A204.1 (cell line): ENCODE measurements around the gene EEF1A2.

Experiments
- FAIRE-seq: peaks from 2 replicates; lab custom pipeline; 2012; peaks lifted over from hg19 to GRCh38; lab: Jason Lieb, UNC

The EEF1A2 gene

DNA sequence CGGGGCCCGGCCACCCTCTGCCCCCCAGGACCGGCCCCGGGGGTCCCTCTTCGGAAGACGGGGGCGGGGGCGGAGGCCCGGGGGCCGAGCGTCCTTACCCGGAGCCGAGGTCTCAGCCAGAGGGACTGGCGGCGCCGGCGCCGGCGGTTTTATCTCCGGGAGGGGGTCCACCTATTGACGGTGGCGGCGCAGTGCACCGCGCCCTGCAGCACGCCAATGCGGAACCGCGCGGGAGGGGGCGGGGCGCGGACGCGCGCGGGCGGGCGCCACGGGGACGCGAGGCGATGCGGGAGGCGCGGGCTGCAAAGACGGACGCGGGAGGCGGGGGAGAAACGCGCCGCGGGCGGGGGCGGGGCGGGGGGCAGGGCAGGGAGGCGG is at the start of gene EEF1A2:
TSS of gene EEF1A2 (minus strand) at position 124 of the 378 bp plus-strand sequence. CDS start 1,320 bp downstream, outside the sequence.
- no peak for FAIRE-seq

- FAIRE-seq: no peak
These were observed 49.7 kb upstream of the EEF1A2 start for GRCh38 chr20:63548542-63548941.

GRCh38 chr20:63547725-63548480 is 49.0 kb upstream of the EEF1A2 start, which contains the start of gene SRMS:
TSS of gene SRMS (minus strand) at chr20:63547749. CDS start at chr20:63547463, 286 bp downstream.
- no peak for FAIRE-seq

GRCh38 chr20:63546956-63547724 is 48.3 kb upstream of the EEF1A2 start:
- FAIRE-seq: no peak

DNA sequence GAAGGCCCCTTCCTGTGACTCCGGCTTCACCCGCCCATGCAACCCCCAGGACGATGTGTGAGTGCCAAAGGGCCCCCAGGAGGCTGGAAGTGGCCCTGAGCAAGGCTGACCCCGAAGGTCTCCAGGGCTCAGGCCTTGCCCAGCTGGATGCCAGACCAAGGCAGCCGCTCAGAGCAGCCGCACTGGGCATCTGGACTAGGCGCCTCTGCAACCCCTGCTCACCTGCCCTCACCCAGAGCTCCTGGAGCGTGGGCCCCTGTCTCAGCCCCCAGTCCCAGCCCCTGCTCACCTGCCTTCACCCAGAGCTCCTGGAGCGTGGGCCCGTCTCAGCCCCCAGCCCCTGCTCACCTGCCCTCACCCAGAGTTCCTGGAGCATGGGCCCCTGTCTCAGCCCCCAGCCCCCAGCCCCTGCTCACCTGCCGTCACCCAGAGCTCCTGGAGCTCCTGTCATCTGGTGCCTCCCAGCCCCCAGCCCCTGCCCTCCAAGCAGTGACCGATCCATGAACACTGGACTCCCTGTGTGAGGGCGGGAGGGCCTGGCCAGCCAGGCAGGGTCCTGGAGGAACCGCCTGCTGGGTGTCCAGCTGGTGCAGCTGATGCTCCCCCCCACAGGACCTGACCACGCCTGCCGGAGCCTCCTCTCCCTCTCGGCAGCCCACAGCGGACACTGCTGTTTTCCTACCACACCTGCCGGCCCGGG is 47.5 kb upstream of the EEF1A2 start:
- no peak for FAIRE-seq

- no peak for FAIRE-seq
These were observed 46.9 kb upstream of the EEF1A2 start for GRCh38 chr20:63545814-63546213.

DNA sequence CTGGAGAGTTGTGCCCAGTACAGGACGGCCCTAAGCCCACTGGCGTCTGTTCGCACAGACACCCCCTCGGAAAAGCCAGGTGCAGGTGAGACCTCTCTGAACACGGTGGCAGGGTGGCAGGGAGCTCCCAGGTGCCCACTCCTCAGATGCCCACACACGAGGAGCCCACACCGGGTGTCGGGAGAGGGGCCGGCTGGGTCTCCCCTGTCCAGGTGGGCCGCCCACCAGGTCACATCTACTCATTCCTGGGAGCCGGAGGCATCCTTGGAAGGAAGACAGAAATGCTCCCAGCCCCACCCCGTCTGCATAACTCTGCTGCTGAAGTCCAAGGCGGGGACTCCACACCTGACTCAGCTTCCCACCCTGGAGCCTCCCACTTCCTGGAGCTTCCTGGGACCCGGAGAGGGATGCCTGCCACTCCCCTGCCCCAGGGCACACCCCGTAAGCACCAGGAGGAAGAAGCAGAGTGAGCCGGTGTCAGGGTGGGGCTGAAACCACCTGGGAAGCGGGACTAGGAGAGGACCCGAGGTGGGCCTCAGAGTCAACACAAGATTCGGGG is 46.2 kb upstream of the EEF1A2 start:
- FAIRE-seq: no peak

DNA sequence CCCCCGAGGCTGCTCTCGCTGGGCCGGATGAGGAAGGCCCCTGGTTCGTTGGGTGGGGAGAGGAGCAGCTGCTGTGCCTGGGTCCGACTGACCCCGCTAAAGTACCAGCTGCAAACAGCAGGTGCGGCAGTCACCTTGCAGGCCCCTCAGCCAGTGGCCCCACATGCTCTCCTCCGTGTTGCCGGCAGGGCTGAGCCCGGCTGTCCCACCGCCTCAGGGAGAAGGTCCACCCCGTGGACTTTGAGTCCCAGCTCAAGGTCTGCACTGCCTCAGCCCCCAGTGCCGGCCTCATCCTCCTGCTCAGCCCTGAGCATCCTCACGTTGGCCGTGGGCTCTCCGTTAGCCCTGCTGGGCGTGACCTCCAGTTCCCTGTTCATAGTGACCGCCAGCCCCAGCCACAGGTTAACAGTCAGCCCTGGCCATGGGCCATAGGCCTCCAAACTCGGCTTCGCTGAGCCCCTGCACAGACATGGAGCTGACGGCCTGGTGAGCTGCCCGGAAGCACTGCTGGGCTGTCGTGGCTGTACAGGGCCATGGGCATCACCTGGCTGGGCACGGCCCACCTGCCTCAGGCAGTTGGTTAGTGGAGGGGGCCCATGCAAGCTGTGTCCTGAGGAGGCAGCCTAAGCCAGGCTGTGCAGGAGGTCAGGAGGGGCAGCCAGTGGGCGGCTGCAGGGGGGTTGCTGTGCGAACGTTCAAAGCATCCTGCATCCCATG is 45.5 kb upstream of the EEF1A2 start:
- no peak for FAIRE-seq

- no peak for FAIRE-seq
These were observed 44.9 kb upstream of the EEF1A2 start for GRCh38 chr20:63543733-63544132.

DNA sequence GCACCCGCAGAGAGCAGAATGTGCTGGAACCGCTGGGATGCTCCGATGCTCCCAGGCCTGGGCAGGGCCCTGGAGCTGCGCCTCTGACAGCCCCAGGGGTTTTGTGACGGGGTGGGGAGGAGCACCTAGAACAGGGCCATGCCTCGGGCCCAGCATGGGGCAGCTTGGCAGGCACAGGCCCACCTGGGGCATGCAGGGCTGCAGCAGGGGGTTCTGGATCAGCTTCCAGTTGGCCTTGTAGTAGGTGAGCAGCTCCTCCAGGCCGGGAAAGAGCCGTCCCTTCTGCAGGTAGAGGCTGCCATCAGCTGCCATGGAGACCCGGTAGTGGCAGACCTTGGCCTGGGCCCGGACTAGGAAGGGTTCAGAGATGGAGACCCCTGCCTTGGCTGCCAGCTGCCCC is 44.2 kb upstream of the EEF1A2 start:
- FAIRE-seq: no peak

DNA sequence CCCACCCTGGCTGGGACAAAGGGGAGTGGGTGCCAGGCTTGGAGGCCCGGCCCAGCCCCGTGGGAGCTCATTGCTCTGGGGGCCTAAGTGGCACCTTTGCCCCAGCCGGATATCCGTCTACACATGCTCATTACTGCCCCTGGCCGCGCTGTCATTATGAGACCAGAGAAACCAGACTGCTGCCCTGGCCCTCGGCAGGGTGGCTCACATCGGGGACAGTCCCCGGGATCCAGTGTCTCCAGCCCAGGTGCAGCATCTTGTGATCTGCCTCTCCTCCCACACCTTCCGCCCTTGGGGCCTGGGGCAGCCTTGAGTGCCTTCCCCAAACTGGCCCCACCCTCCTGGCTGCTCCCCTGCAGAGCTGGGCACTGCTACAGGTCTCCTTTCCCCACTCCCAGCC is 43.8 kb upstream of the EEF1A2 start:
- FAIRE-seq: no peak

DNA sequence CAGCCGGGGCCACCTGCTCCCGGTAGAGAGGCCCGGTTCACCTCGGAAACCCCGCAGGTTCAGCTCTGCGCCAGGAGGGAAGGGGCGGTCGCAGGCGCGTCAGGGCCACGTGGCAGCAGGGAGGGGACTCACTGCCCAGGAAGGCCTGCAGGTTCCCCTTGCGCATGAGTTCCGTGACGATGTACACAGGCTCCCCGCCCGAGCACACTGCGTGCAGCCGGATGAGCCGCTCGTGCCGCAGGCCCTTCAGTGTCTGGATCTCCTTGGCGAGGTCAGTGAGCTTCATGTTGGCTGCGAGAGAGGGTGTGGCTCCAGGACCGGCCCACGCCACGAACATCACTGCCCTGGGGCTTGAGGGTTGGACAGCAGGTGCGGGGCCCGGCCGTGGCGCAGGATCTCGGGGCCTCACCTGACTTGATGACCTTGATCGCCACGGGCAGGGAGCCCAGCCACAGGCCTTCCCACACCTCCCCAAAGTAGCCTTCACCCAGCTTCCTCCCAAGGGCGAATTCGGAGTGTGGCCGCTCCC is 43.2 kb upstream of the EEF1A2 start:
- no peak for FAIRE-seq

- no peak for FAIRE-seq
These were observed 42.5 kb upstream of the EEF1A2 start for GRCh38 chr20:63541371-63541770.

DNA sequence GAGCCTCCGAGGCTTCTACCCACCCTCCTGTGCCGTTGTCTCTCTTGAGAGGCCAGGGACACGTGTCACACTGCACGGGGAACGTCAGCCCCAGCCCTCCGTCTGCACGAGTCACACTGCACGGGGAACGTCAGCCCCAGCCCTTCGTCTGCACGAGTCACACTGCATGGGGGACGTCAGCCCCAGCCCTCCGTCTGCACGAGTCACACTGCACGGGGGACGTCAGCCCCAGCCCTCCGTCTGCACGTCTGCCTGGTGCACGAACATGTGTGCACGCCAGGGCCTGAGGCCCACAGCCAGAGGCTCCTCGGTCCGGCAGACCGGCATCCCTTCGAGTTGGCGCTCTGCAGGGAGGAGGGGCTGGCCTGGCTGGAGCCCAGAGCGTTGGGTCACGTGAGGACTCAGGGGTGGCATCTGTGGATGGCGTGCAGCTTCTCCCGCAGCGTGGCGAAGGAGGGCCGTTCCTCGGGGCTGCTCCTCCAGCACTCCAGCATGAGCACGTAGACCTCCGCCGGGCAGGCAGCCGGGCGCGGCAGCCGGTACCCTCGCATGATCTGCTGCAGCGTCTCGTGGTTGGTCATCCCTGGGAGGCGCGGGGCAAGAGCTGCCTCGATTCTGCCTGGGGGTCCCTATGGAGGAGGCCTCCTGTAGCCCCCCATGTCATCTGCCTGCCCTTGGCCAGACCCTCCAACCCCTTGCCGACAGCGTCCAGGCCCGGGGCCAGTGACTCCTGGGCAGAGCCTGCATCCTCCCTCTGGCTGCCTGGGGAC is 41.7 kb upstream of the EEF1A2 start:
- no peak for FAIRE-seq

DNA sequence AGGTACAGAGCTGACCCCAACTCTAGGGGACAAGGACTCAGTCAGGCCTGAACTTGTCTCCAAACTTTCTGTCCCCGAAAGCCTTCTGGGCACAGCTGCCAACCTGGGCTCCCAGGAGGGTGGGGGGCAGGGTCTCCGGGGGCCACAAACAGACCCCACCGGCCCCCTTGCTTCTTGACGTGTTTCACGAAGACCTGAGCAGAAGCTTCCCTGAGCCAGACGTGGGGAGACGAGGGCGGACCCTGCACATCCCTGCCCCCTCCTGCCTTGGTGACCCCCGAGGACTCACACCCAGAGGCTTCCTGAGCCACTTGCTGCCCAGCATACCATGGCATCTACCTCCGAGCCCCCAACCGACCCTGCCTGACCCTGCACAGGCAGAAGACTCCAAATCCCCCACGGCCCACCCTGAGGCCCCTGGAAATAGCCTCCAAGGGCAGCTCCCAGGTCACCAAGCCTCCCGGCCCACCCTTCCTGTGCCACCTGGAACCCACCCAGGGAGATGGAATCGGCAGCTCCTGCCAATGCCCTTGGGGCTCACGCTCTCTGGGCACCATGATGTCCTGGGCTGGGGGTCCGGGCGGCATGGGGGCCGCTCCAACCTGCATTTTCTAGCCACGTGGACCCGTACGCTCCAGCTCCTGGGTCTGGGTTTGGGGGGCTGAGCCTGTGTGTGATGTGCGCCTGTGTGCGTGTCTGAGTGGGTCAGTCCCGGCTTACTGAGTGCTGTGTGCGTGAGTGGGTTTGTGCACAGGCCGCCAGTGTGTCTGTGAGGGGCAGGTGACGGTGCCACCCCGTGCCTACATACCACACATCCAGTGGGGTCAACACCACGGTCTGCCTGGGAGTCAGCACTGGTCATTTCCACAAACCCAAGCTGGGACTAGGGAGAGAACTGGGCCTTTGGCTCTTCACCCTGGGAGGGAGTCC is 40.8 kb upstream of the EEF1A2 start:
- no peak for FAIRE-seq

- FAIRE-seq: no peak
These were observed 40.2 kb upstream of the EEF1A2 start for GRCh38 chr20:63539092-63539430.

DNA sequence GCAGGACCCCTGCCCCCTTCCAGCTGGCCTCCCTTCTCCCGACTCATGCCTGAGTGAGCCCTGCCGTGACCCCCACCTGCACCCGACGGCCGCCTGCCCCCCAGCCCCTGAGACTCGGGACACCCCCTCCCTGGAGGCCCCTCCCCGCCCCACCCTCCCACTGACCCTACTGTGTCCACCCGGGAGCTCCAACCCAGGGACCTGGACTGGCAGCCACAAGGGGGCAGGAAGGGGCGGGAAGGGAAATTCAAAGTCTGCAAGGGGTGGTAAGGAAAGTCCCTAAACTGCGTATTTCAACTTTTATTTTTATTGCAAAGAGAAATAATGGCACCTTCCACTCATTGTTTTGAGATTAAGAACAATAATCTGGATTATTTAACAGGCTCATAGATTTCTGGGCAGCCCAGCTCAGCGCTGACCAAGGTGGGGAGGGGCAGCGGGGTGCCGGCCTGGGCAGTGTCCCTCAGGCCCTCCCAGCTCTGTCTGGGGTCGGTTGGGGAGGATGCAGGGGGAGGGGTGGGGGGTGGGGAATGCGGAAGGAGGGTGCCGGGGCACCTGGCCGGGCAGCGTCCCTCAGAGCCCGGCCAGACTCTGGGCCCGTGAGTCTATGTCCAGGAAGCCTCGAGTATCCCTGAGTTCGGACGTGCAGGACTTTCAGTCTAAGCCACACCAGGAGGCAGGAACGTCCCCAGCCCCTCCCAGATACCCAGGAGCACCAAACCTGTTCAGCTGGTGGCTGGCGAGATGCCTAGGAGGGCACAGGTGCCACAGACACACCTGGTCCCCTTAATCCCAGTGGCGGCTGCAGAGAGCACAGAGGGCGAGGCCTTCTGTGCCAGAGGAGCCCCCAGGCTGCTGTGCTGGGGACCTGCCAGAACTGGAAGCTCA is 39.6 kb upstream of the EEF1A2 start:
- FAIRE-seq: no peak

GRCh38 chr20:63537525-63538203 is 38.8 kb upstream of the EEF1A2 start:
- FAIRE-seq: no peak
